Loucy (cell line): ENCODE results near the gene OXTR.

Experiments
- CTCF ChIP-seq: fragments of 200-600 bp; sonication (generic); conservative IDR thresholded peaks from 2 replicates; pipeline ENCODE4 v1.5.1; 2014; ENCODE audit warnings: mild to moderate bottlenecking, antibody characterized with exemption, low read length
- EZH2phosphoT487 ChIP-seq: fragments of 200-600 bp; IDR thresholded peaks from 2 replicates; pipeline ENCODE4 v1.6.1; 2018; ENCODE audit warnings: antibody characterized with exemption, mild to moderate bottlenecking, moderate library complexity, borderline replicate concordance

GRCh38 chr3:8777201-8777977 lies 8.0 kb upstream of the OXTR start:
- no peak for TF ChIP-seq CTCF
- no peak for TF ChIP-seq EZH2phosphoT487
